ENCODE measurements around the gene TOGARAM2. TPM values are rescaled to one million over a fixed set of nuclear protein-coding genes. Genes with fewer than 3 reads are reported as not detected.

Gene TOGARAM2
- total RNA-seq, 1 experiment from 2014 or later = 0.61 TPM

DNA sequence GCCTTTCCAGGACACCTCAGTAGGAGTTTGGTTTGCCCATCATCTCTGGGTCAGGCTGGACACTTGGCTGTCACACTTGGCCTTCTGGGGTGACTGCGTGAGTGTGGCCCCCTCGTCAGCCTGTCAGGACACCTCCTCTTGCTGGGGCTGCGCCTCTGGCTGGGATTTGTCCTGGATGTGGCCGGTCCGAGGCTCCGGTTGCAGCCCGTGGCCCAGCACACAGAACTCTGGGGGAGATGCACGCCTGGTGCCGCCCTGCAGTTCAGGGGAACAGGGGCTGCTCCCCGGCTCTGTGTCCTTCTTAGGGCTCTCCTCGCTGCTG is 83.6 kb downstream of the TOGARAM2 start:
- H3K36me3 ChIP-seq (ENCODE audit: control insufficient read depth, insufficient read depth, low read length) = no peaks in the 10 kb centered on the region
- Mint-ChIP-seq H3K4me1 (ENCODE audit: low read depth, unreplicated experiment) (peaks cover 12% of the 10 kb centered on the region), H3K4me3 (ENCODE audit: unreplicated experiment) (no peak overlapping the region), H3K36me3 (ENCODE audit: insufficient read depth, unreplicated experiment) (no peaks in the 10 kb centered on the region), H3K9me3 (ENCODE audit: unreplicated experiment) (no peaks in the 10 kb centered on the region), H3K27ac (ENCODE audit: unreplicated experiment) (no peak overlapping the region), H3K27me3 (ENCODE audit: insufficient read depth, unreplicated experiment) (no peaks in the 10 kb centered on the region)
- ChIA-PET CTCF (interaction anchor here (1.2 to 1.7 kb wide), 2 partner anchors 9 to 137 kb away, joined by 4 to 5 read pairs; no protein-coding TSS in a partner anchor), POLR2A (no interaction called here)
- H3K4me1 ChIP-seq = peaks cover 12% of the 10 kb centered on the region
- intact Hi-C loops (cut with micrococcal nuclease; ENCODE audit: unreplicated experiment) = no loop called here
- no peaks in the 10 kb centered on the region for H3K27me3 ChIP-seq (replicated peaks; ENCODE audit: control insufficient read depth, insufficient read depth, low read length)
- no peak overlapping the region for H3K4me3 ChIP-seq (ENCODE audit: low read depth, low read length)
- TF ChIP-seq, protein P1, sequence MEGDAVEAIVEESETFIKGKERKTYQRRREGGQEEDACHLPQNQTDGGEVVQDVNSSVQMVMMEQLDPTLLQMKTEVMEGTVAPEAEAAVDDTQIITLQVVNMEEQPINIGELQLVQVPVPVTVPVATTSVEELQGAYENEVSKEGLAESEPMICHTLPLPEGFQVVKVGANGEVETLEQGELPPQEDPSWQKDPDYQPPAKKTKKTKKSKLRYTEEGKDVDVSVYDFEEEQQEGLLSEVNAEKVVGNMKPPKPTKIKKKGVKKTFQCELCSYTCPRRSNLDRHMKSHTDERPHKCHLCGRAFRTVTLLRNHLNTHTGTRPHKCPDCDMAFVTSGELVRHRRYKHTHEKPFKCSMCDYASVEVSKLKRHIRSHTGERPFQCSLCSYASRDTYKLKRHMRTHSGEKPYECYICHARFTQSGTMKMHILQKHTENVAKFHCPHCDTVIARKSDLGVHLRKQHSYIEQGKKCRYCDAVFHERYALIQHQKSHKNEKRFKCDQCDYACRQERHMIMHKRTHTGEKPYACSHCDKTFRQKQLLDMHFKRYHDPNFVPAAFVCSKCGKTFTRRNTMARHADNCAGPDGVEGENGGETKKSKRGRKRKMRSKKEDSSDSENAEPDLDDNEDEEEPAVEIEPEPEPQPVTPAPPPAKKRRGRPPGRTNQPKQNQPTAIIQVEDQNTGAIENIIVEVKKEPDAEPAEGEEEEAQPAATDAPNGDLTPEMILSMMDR (IDR thresholded peaks at IDR 0.05; ENCODE audit: insufficient read depth in 1 of 2, low read depth in 1 of 2, low read length in 1 of 2, severe bottlenecking in 1 of 2, unreplicated experiment in 1 of 2) = no peak
- DNase-seq = no peak
- no TSS peak for BruUV-seq (replicated peaks)
- no peaks in the 10 kb centered on the region for H3K9me3 ChIP-seq

DNA sequence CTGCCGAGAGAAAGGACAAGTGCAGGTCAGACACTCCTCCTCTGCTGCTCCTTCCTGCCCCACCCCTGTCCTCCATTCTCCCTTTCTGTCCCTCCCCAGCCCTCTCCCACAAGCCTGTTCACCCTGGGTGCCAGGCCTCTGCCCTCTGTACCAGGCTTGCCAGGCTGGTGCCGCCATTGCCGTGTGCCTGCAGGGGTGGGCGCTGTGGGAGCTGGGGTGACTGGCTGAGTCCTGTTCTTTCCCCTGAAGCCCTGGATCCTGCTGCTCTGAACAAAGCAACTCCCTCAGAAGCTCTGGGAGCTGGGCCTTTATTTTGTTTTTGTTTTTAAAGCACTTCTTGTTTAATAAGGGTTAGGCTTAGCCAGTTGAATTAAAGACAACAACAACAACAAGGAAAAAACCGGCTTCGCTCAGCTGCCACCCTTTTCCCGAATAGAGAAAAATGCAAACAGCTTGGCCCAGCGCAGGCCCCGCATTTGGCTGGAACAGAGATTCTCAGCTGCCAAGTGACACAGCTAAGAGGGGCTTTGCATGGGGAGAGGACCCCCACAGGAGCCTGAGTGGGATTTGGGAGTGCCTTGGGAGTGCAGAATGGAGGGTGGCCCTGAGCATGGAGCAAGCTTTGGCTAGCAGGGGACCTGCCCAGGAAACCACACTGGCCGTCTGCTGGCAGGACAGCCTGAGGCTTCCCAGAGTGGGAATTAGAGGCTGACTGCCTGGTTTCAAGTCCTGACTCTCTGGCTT is 84.1 kb downstream of the TOGARAM2 start:
- CTCF ChIA-PET = interaction anchor here (1.7 kb wide), 1 partner anchor 10 kb away, joined by 5 read pairs; no protein-coding TSS in a partner anchor
- H3K27me3 Mint-ChIP-seq (ENCODE audit: insufficient read depth, unreplicated experiment) = no peaks in the 10 kb centered on the region

DNA sequence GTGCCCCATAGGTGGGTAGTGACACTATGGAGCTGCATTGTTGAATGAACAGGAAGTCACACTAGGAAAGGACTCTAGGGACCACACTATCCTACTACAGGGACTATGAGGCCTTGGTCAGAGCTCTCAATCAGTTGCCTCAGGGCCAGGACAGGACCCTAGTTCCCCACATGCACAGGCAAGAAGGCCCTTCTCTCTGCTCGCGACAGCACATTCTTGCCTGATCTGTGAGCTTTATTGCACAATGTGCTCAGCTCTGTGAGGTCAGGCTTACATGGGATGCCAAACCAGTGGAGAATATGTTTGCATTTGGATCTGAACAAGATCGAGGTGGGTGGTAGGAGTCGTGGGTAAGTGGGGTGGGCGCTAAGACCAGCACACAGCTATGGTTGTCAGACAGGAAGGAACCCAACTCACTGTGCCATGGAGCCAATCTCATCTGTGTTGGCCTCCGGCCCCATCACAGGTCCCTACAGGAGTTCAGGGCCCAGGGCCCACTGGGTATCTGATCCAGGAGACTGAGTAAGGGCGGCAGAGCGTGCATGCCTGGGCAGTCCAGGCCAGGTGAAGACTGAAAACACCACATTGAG is 85.3 kb downstream of the TOGARAM2 start:
- H3K4me3 Mint-ChIP-seq (ENCODE audit: unreplicated experiment) = no peak overlapping the region
- no peaks in the 10 kb centered on the region for H3K27me3 ChIP-seq (replicated peaks; ENCODE audit: control insufficient read depth, insufficient read depth, low read length)
- no peaks in the 10 kb centered on the region for H3K36me3 ChIP-seq (ENCODE audit: control insufficient read depth, insufficient read depth, low read length)
- H3K4me3 ChIP-seq (ENCODE audit: low read depth, low read length) = no peak overlapping the region
- no peaks in the 10 kb centered on the region for H3K27me3 Mint-ChIP-seq (ENCODE audit: insufficient read depth, unreplicated experiment)
- no peaks in the 10 kb centered on the region for H3K9me3 Mint-ChIP-seq (ENCODE audit: unreplicated experiment)
- H3K36me3 Mint-ChIP-seq (ENCODE audit: insufficient read depth, unreplicated experiment) = no peaks in the 10 kb centered on the region
- TF ChIP-seq, protein P1 (IDR thresholded peaks at IDR 0.05; ENCODE audit: insufficient read depth in 1 of 2, low read depth in 1 of 2, low read length in 1 of 2, severe bottlenecking in 1 of 2, unreplicated experiment in 1 of 2) = no peak
- DNase-seq = no peak
- H3K4me1 ChIP-seq = peaks cover 12% of the 10 kb centered on the region
- no peaks in the 10 kb centered on the region for H3K9me3 ChIP-seq
- ChIA-PET POLR2A (no interaction called here), CTCF (no interaction called here)
- BruUV-seq (replicated peaks) = no TSS peak
- H3K27ac Mint-ChIP-seq (ENCODE audit: unreplicated experiment) = no peak overlapping the region
- peaks cover 12% of the 10 kb centered on the region for H3K4me1 Mint-ChIP-seq (ENCODE audit: low read depth, unreplicated experiment)
- intact Hi-C loops (cut with micrococcal nuclease; ENCODE audit: unreplicated experiment) = no loop called here

More for the DNA sequence above, 84.1 kb downstream of the TOGARAM2 start:
- intact Hi-C loops (cut with micrococcal nuclease; ENCODE audit: unreplicated experiment) = no loop called here
- TF ChIP-seq, protein P1 (IDR thresholded peaks at IDR 0.05; ENCODE audit: insufficient read depth in 1 of 2, low read depth in 1 of 2, low read length in 1 of 2, severe bottlenecking in 1 of 2, unreplicated experiment in 1 of 2) = no peak
- POLR2A ChIA-PET = no interaction called here
- Histone ChIP-seq H3K27me3 (replicated peaks; ENCODE audit: control insufficient read depth, insufficient read depth, low read length) (no peaks in the 10 kb centered on the region), H3K4me3 (ENCODE audit: low read depth, low read length) (no peak overlapping the region), H3K9me3 (no peaks in the 10 kb centered on the region), H3K4me1 (peaks cover 12% of the 10 kb centered on the region), H3K36me3 (ENCODE audit: control insufficient read depth, insufficient read depth, low read length) (no peaks in the 10 kb centered on the region)
- DNase-seq = no peak
- Mint-ChIP-seq H3K4me1 (ENCODE audit: low read depth, unreplicated experiment) (peaks cover 12% of the 10 kb centered on the region), H3K36me3 (ENCODE audit: insufficient read depth, unreplicated experiment) (no peaks in the 10 kb centered on the region), H3K9me3 (ENCODE audit: unreplicated experiment) (no peaks in the 10 kb centered on the region), H3K4me3 (ENCODE audit: unreplicated experiment) (no peak overlapping the region), H3K27ac (ENCODE audit: unreplicated experiment) (no peak overlapping the region)
- BruUV-seq (replicated peaks) = no TSS peak
